ACC112 (cell line): Measurements from ENCODE around the gene FCGR3A.
"Not testable (repeated sequence)": the region's sequence is repeated elsewhere in the genome, so short reads cannot be mapped to it uniquely, and the experiment has no call there.

ENCODE experiments used
- H2AFZ ChIP-seq: fragments of 200-600 bp; sonication (generic); one replicate; pipeline ENCODE4 v1.6.0; 2017; ENCODE audit warnings: antibody characterized with exemption, low read length; ENCODE audit not compliant: unreplicated experiment
- H3K27ac ChIP-seq: fragments of 200-600 bp; sonication (generic); 2 replicates; pipeline ENCODE4 v1.5.1; 2014; ENCODE audit warnings: low read depth, mild to moderate bottlenecking, antibody characterized with exemption, low read length, moderate library complexity
- H3K27me3 ChIP-seq: fragments of 200-600 bp; sonication (generic); 2 replicates; pipeline ENCODE4 v1.6.1; 2014; ENCODE audit warnings: mild to moderate bottlenecking, antibody characterized with exemption, low read length, moderate library complexity, mixed read lengths; ENCODE audit not compliant: insufficient read depth
- H3K36me3 ChIP-seq: fragments of 200-600 bp; sonication (generic); 2 replicates; pipeline ENCODE4 v1.6.1; 2016; ENCODE audit warnings: mild to moderate bottlenecking, antibody characterized with exemption, low read length, moderate library complexity, mixed read lengths; ENCODE audit not compliant: insufficient read depth
- H3K4me1 ChIP-seq: fragments of 200-600 bp; sonication (generic); one replicate; pipeline ENCODE4 v1.6.1; 2016; ENCODE audit warnings: low read length, mixed read lengths; ENCODE audit not compliant: insufficient read depth, unreplicated experiment, control insufficient read depth
- H3K4me3 ChIP-seq: fragments of 200-600 bp; sonication (generic); 2 replicates; pipeline ENCODE4 v1.5.1; 2014; ENCODE audit warnings: mild to moderate bottlenecking, low read depth, low read length
- H3K79me2 ChIP-seq: fragments of 200-600 bp; sonication (generic); one replicate; pipeline ENCODE4 v1.6.0; 2016; ENCODE audit warnings: low read length; ENCODE audit not compliant: control insufficient read depth, unreplicated experiment, insufficient read depth

FCGR3A gene

DNA sequence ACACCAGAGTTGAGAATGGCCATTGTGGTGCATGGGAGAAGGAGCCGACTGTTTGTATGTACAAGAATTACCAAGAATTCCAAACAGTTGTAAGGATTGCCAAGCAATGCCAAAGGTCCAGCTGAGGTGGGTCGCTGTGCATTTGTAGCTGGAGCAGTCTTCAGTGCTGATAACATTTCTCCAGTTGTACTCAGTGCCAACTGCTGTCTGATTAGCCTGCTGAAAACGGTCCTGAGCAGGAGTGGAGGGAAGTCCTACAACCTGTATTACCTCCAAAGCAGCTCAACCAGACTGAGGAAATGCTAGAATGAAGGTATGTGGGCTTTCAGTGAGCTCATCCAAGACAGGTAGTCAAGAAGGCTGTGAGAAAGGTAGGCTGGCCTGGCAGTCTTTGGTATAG, 6.5 kb upstream of the FCGR3A start:
- H3K36me3 ChIP-seq, H3K79me2 ChIP-seq, H3K27me3 ChIP-seq, H2AFZ ChIP-seq, H3K4me3 ChIP-seq, H3K27ac ChIP-seq, H3K4me1 ChIP-seq: not testable (repeated sequence)

GRCh38 chr1:161554815-161555417, 5.3 kb upstream of the FCGR3A start:
- not testable (repeated sequence) for H3K4me3 ChIP-seq, H3K79me2 ChIP-seq, H3K4me1 ChIP-seq, H3K27ac ChIP-seq, H3K36me3 ChIP-seq, H2AFZ ChIP-seq, H3K27me3 ChIP-seq

- not testable (repeated sequence) for H3K27ac ChIP-seq, H3K36me3 ChIP-seq, H3K27me3 ChIP-seq, H3K4me1 ChIP-seq, H3K4me3 ChIP-seq, H2AFZ ChIP-seq, H3K79me2 ChIP-seq
These were observed 4.7 kb upstream of the FCGR3A start for GRCh38 chr1:161554340-161554739.

- not testable (repeated sequence) for H3K27ac ChIP-seq, H3K27me3 ChIP-seq, H2AFZ ChIP-seq, H3K4me3 ChIP-seq, H3K79me2 ChIP-seq, H3K36me3 ChIP-seq, H3K4me1 ChIP-seq
These were observed 4.0 kb upstream of the FCGR3A start for GRCh38 chr1:161553631-161554030.

DNA sequence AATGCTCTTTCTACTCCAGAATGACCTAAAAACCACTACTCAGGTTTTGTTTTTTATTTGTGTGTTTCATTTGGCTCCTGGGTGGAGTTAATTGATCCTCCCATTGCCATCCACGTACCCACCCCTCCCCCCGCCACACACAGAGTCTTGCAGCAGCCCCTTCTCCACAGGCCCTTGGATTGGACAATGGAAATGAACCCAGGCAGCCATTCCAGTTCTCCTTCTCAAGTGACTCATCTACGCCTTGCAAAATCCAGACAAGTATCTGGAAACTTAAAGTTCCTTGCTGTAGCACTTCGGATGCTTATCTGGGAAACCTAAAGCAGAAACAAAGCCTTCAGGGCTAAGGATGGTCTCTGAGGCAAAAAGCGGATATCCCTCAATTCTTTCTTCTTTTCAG, 1.3 kb upstream of the FCGR3A start:
- H2AFZ ChIP-seq, H3K4me1 ChIP-seq, H3K4me3 ChIP-seq, H3K36me3 ChIP-seq, H3K27ac ChIP-seq, H3K79me2 ChIP-seq, H3K27me3 ChIP-seq: not testable (repeated sequence)

DNA sequence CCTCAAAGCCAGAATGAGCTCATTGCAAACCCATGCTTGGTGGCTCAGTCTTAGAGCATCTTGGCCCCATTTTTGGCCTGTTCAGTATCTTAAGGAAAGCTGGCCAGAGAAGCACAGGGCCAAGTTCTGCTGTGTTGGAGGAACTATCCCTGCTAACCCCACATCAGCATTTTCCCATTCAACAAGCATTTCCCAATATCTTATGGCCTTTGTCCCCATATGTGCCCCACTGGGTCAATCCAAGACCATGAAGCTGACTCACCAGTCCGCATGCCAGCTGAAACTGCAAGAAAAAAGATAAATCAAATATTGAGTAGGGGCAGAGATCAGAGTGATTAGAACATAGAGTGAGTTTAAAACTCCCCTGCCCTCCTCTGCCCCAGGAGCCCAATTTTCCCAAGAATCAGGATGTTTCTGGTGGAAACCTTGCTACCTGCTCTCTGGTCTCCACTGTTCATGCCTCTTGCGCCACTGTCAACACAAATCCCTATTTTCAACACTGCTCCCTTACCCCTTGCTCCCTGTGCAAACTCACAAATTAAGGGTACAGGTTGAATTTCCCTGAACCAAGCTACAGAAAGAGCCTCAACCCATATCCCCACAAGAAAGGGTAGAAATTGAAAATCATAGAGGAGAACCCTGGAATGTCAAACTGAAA, 740 bp downstream of the FCGR3A start:
- not testable (repeated sequence) for H2AFZ ChIP-seq, H3K79me2 ChIP-seq, H3K27ac ChIP-seq, H3K4me1 ChIP-seq, H3K4me3 ChIP-seq, H3K27me3 ChIP-seq, H3K36me3 ChIP-seq

- not testable (repeated sequence) for H3K79me2 ChIP-seq, H3K4me1 ChIP-seq, H3K27me3 ChIP-seq, H3K4me3 ChIP-seq, H3K27ac ChIP-seq, H2AFZ ChIP-seq, H3K36me3 ChIP-seq
These were observed 1.4 kb downstream of the FCGR3A start for GRCh38 chr1:161547995-161548741.

DNA sequence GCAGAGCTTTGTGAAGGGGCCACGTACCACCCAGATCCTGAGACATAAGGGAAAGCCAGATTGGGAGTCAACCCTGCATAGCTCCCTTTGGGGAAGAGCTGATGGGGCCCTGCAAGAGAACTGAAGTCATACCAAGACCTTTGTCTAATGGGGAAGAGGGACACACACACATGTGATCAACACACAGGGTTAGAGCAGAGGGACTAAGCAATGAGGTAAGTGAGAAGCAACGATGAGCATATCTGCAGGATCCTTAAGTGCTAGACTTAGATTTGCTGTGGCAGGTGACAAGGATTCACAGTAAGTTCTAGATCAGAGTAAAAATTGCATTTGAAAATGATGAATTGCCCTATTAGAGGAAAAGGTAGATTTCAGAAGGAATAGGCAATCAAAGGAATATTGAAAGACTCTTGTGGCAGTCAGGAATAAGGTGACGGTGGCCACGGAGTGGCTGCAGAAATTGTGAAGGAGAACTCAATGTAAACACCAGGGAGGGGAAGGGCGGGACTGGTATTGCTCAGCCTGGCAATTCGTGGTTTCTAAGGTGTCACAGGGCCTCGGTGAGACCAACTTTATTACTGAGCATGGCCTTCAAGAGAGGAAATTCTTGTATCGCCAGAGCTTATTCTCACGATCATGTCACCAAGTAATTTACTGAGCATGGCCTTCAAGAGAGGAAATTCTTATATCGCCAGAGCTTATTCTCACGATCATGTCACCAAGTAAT, 4.5 kb downstream of the FCGR3A start:
- H2AFZ ChIP-seq, H3K4me1 ChIP-seq, H3K27ac ChIP-seq, H3K36me3 ChIP-seq, H3K79me2 ChIP-seq, H3K4me3 ChIP-seq: not testable (repeated sequence)
- peaks cover 14% of the 10 kb centered on the region for H3K27me3 ChIP-seq

- H3K79me2 ChIP-seq, H3K4me1 ChIP-seq, H3K4me3 ChIP-seq, H3K27ac ChIP-seq, H3K36me3 ChIP-seq, H2AFZ ChIP-seq: not testable (repeated sequence)
- peaks cover 14% of the 10 kb centered on the region for H3K27me3 ChIP-seq
These were observed 6.5 kb downstream of the FCGR3A start for GRCh38 chr1:161543125-161543524.

DNA sequence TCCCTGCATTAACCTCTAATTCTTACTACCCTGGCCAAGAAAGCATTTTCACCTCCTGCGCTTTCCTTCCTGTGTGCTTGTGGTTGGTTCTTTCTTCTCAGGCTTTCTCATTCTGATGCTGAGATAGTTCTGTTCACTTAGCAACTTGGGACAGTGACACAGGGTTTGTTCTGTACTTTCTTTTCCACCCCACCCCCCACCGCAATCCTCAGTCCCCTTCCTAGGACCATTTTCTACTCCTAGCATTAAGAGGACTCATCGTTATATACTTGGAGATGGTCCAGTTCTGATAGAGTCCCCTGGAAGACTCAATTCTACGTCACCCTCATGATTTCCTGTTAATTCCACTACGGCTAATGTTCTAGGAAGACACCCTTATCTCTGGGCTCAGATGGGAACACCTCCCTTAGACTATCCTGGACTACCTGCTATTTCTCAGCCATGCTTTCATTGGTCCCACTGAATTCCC, 7.5 kb downstream of the FCGR3A start:
- not testable (repeated sequence) for H3K79me2 ChIP-seq, H3K4me3 ChIP-seq, H3K36me3 ChIP-seq, H3K27ac ChIP-seq, H2AFZ ChIP-seq, H3K4me1 ChIP-seq
- peaks cover 14% of the 10 kb centered on the region for H3K27me3 ChIP-seq
